Testis (tissue), 3 donors: ENCODE results near the gene FAM20A. TPM values are rescaled to one million over a fixed set of nuclear protein-coding genes. Genes with fewer than 3 reads are reported as not detected.

Source experiments
- DNase-seq: peaks from one replicate; pipeline ENCODE4 v3.0.0-alpha.2; 2019
- H3K27ac ChIP-seq, 2 donors: fragments of 200-600 bp; sonication (generic); one replicate each; pipeline ENCODE4 v1.5.1; 2019
- H3K27me3 ChIP-seq: fragments of 200-600 bp; sonication (generic); one replicate; pipeline ENCODE4 v1.5.1; 2019
- H3K36me3 ChIP-seq: fragments of 200-600 bp; sonication (generic); one replicate; pipeline ENCODE4 v1.5.1; 2017; ENCODE audit warnings: low read depth; ENCODE audit errors: missing control alignments
- H3K4me1 ChIP-seq: fragments of 200-600 bp; sonication (generic); one replicate; pipeline ENCODE4 v1.5.1; 2019
- H3K4me3 ChIP-seq, 2 donors: fragments of 200-600 bp; sonication (generic); one replicate each; pipeline ENCODE4 v1.5.1; 2017 to 2019
- H3K9me3 ChIP-seq: fragments of 200-600 bp; sonication (generic); one replicate; pipeline ENCODE4 v1.5.1; 2017
- POLR2A ChIP-seq: fragments of 450-650 bp; IDR thresholded peaks from one replicate; pipeline ENCODE4 v1.6.1; 2017; ENCODE audit warnings: antibody characterized with exemption, mild to moderate bottlenecking, moderate library complexity
- WGBS, 2 donors: methylation state at CpG; one replicate each; pipeline ENCODE4 v1.1.5; 2018; 5-methylcytosine and 5-hydroxymethylcytosine counted together
- intact Hi-C: fragments of 100-400 bp; cut with DNase I; formaldehyde crosslinking; loops from one replicate; pipeline ENCODE4 v1.15.1; 2023; ENCODE audit warnings: low total_unique reads
- polyA plus RNA-seq: library from polyadenylated mRNA; stranded (reverse); fragments of 350-450 nt; fragmentation: Illumina TruSeq; extraction: RNeasy Lipid Tissue Mini Kit (QIAGEN cat#74804); gene quantifications from one replicate; pipeline ENCODE4 v1.2.3, GENCODE V29; 2014; ENCODE audit warnings: low read depth, low replicate concordance; ENCODE audit not compliant: insufficient read depth
- total RNA-seq, 2 donors: library from RNA; depleted of rRNA; stranded (reverse); fragments of >200 nt; gene quantifications; one replicate each; pipeline ENCODE4 v1.2.3, GENCODE V29; 2016
- TF ChIP-seq, protein P1 (sequence below), 3 experiments: fragments of 450-650 bp in 2 of 3; fragments of 200-600 bp in 1 of 3; sonication (generic) in 1 of 3; IDR thresholded peaks; one replicate each; pipeline ENCODE4 v1.5.1; 2016 to 2019; ENCODE audit warnings: antibody characterized with exemption in 3 of 3, mild to moderate bottlenecking in 2 of 3, moderate library complexity in 1 of 3

The FAM20A gene
- total and polyA plus RNA-seq, 3 donors from 2014 or later, result 70.5 to 96.0 (median 93.4) TPM

DNA sequence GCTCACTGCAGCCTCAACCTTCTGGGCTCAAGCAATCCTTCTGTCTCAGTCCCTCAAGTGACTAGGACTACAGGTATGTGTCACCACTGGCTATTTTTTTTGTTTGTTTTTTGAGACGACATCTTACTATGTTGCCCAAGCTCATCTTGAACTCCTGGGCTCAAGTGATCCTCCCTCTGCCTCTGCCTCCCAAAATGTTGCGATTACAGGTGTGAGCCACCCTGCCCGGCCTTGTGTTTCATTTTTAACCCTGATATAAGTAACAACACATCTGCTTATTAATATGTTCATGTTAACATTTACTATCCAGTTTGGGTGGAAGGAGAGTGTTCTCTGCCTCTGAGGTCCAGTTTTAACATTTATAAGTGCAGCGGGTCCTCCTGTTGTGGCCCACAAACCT is 3.1 kb downstream of the FAM20A start:
- Histone ChIP-seq H3K36me3 (no peaks in the 10 kb centered on the region), H3K9me3 (no peaks in the 10 kb centered on the region), H3K27ac (peak overlapping the region; percentile 84 to 96), H3K4me3 (peak overlapping the region in 1 of 2 donors; percentile 93), H3K4me1 (peaks cover 58% of the 10 kb centered on the region), H3K27me3 (no peaks in the 10 kb centered on the region)
- TF ChIP-seq, protein P1, sequence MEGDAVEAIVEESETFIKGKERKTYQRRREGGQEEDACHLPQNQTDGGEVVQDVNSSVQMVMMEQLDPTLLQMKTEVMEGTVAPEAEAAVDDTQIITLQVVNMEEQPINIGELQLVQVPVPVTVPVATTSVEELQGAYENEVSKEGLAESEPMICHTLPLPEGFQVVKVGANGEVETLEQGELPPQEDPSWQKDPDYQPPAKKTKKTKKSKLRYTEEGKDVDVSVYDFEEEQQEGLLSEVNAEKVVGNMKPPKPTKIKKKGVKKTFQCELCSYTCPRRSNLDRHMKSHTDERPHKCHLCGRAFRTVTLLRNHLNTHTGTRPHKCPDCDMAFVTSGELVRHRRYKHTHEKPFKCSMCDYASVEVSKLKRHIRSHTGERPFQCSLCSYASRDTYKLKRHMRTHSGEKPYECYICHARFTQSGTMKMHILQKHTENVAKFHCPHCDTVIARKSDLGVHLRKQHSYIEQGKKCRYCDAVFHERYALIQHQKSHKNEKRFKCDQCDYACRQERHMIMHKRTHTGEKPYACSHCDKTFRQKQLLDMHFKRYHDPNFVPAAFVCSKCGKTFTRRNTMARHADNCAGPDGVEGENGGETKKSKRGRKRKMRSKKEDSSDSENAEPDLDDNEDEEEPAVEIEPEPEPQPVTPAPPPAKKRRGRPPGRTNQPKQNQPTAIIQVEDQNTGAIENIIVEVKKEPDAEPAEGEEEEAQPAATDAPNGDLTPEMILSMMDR (IDR thresholded peaks at IDR 0.05), result no peak
- TF ChIP-seq POLR2A, result no peak
- no peak for DNase-seq
- WGBS, 2 donors, result 55 to 70% methylated on average over 4 of the region's 4 CpGs
- intact Hi-C loops, result loop anchor here (10.0 kb wide), 1 partner anchor 63 kb away; no protein-coding TSS in a partner anchor

DNA sequence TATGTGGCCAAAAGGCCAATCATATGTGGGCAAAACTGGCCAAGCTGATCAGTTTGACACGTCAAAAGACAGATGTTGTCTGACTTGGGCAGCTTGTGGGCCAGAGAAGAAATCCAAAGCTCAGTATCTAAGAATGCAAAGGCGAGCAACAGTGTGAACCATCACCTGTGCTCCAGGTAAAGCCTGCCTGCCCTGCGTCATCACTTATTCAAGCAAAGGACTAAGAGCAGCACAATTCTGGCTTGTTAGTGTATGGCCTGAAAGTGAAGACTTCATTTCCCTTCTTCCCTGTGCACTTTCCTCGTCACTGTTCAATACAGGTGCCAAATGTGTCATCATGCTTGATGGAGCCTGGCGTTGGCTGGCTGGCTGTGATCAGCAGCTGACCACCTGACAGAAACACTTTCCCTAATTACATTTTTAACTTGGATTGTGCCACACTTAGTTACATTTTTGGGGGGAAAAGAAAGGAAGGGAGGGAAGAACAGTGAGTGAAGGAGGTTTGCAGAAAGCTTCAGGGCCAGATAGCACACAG is 4.7 kb downstream of the FAM20A start:
- no peaks in the 10 kb centered on the region for H3K27me3 ChIP-seq
- peak overlapping the region; percentile 84 to 96 for H3K27ac ChIP-seq
- no peaks in the 10 kb centered on the region for H3K36me3 ChIP-seq
- TF ChIP-seq, protein P1 (IDR thresholded peaks at IDR 0.05), result no peak
- no peak for TF ChIP-seq POLR2A
- H3K9me3 ChIP-seq, result no peaks in the 10 kb centered on the region
- H3K4me1 ChIP-seq, result peaks cover 64% of the 10 kb centered on the region
- intact Hi-C loops, result loop anchor here (10.0 kb wide), 1 partner anchor 62 kb away; no protein-coding TSS in a partner anchor
- no peak for DNase-seq
- H3K4me3 ChIP-seq, result no peak overlapping the region
- 69 to 70% methylated on average over 5 of the region's 5 CpGs for WGBS, 2 donors

DNA sequence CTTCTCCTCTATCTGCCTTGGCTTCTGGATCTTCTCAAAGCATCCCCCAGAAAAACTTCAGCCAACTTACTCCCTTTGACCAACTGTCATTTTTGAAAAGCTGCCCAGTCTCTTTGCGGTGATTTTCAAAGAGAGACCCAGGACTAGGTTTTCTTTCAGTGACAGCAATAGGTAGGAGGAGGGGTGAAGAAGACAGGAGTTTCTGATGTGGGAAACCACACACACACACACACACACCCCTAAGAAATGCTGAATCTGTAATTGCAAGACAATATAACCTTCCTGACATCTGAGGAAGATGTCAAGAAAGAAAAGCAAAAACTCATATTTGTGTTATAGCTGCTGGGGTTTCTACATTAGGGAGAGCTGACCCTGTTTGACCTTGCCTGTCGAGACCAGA is 5.2 kb downstream of the FAM20A start:
- intact Hi-C loops, result loop anchor here (10.0 kb wide), 1 partner anchor 61 kb away; no protein-coding TSS in a partner anchor
- Histone ChIP-seq H3K36me3 (no peaks in the 10 kb centered on the region), H3K27me3 (no peaks in the 10 kb centered on the region), H3K27ac (peak overlapping the region; percentile 84 to 96), H3K4me3 (no peak overlapping the region), H3K9me3 (no peaks in the 10 kb centered on the region), H3K4me1 (peaks cover 61% of the 10 kb centered on the region)
- no peak for DNase-seq
- WGBS, 2 donors, result 32 to 59% methylated on average over 2 of the region's 2 CpGs
- no peak for TF ChIP-seq POLR2A
- TF ChIP-seq, protein P1 (IDR thresholded peaks at IDR 0.05), result no peak

DNA sequence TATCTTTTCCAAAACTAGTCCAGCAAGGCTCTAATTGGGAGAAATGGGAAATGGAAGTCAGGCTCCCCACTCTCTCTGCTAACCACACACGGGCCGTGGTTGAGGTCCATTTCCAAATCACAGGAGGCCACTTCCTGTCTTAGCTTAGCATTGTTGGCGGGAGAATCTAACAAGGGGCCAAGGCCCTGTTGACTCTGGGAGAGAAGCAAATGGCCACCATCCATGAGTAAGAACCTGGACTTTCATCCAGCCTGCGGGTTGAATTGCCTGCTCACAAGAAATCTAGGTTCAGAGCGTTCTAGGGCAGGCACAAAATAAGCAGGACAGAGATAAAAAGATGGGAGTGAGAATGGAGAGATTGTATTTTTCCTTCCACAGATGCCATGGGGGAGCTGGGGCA is 5.7 kb downstream of the FAM20A start:
- intact Hi-C loops, result loop anchor here (10.0 kb wide), 1 partner anchor 61 kb away; no protein-coding TSS in a partner anchor
- no peaks in the 10 kb centered on the region for H3K27me3 ChIP-seq
- no peak overlapping the region for H3K4me3 ChIP-seq
- TF ChIP-seq, protein P1 (IDR thresholded peaks at IDR 0.05), result no peak
- no peak for TF ChIP-seq POLR2A
- H3K36me3 ChIP-seq, result no peaks in the 10 kb centered on the region
- peak overlapping the region; percentile 84 to 96 for H3K27ac ChIP-seq
- 35 to 40% methylated on average over 5 of the region's 5 CpGs for WGBS, 2 donors
- DNase-seq, result peak; percentile 71
- peaks cover 61% of the 10 kb centered on the region for H3K4me1 ChIP-seq
- no peaks in the 10 kb centered on the region for H3K9me3 ChIP-seq

DNA sequence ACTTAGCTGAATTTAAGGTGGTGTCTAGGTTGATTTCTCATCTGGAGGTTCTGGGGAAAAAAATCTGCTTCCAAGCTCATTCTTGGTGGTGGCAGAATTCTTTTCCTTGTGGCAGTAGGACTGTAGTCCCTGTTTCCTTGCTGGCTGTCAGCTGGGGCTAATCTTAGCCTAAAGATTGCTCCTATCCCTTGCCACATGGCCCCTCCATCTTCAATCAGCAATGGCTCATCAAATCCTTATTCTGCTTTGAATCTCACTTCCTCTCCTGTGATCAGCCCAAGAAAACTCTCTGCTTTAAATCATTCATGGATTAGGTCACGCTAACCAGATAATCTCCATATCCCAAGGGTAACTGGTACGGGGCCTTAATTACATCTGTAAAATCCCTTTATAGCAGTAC is 6.6 kb downstream of the FAM20A start:
- Histone ChIP-seq H3K36me3 (no peaks in the 10 kb centered on the region), H3K4me1 (peaks cover 61% of the 10 kb centered on the region), H3K27me3 (no peaks in the 10 kb centered on the region), H3K9me3 (no peaks in the 10 kb centered on the region), H3K4me3 (no peak overlapping the region), H3K27ac (peak overlapping the region; percentile 84 to 96)
- 62 to 74% methylated on average over 2 of the region's 2 CpGs for WGBS, 2 donors
- no peak for TF ChIP-seq POLR2A
- TF ChIP-seq, protein P1 (IDR thresholded peaks at IDR 0.05), result no peak
- intact Hi-C loops, result loop anchor here (10.0 kb wide), 1 partner anchor 60 kb away; no protein-coding TSS in a partner anchor
- DNase-seq, result no peak
